GM19397 (cell line): ENCODE measurements around the gene CA10.

Experiments used
- ATAC-seq: cut with Tn5 transposase; IDR thresholded peaks from one replicate; pipeline ENCODE4 v1.9.1; 2021; ENCODE audit warnings: mild to moderate bottlenecking, moderate library complexity; ENCODE audit not compliant: unreplicated experiment

CA10 gene

GRCh38 chr17:52158450-52159042 is at the start of gene CA10:
Gene CA10 (minus strand): TSS chr17:52158714.
- ATAC-seq: no peak

DNA sequence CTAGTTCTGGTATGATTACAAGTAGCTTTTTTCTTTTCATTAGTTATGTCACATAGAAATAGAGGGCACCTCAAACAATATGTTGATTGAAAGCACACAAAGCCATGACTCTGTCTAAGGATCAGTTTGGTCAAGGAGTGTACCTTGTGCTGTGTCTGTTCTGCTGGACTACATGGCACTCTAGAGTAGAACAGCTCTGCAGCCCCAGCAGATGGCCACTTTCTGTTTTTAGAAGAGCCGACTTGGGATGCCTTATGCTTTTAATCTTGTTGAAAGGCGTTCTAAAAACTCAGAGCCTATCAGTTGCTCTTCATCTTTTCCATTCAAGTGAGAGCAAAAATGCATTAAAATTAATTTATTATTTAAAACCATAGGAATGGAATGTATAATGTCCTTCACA is 49.3 kb upstream of the CA10 start:
- ATAC-seq: no peak

GRCh38 chr17:52202520-52203080 is 44.1 kb upstream of the CA10 start:
- ATAC-seq: no peak

- ATAC-seq: no peak
These were observed 43.4 kb upstream of the CA10 start for GRCh38 chr17:52201767-52202519.

DNA sequence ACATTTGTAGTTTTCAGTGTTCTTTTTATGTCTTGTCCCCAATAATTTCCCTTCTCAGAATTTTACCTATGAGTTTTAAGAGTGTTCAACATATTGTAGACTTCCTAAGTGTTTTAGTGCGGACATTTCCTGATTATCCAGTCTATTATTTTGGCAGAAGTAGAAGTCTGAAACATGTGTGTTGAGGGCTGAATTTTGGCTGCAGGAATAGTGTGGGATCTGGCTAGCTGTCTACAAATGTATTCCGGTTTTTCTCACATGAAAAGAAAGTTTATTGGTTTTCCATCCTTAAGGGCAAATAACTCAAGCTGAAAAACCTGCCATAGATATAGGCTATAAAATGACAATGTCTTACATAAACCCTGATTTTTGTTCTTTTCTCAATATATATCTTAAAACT is 33.0 kb upstream of the CA10 start:
- no peak for ATAC-seq

DNA sequence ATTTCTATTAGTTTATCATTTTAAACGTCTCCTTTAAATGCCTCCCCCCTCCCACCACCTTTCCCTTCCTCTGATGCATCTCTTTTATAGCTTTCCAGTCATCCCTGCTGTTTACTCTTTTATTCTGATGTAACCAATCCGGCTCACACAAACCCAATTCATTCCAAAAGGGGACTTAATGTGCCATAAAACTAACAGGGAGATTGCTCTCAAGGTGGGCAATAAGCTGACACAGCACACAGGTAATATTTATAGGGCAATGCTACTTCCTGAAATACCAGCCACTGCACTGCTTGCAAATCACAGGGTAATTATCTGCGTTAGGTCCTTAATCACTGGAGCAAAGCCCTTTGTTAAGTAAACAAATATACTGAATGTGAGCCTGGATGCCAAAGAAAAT is 23.3 kb upstream of the CA10 start:
- no peak for ATAC-seq

DNA sequence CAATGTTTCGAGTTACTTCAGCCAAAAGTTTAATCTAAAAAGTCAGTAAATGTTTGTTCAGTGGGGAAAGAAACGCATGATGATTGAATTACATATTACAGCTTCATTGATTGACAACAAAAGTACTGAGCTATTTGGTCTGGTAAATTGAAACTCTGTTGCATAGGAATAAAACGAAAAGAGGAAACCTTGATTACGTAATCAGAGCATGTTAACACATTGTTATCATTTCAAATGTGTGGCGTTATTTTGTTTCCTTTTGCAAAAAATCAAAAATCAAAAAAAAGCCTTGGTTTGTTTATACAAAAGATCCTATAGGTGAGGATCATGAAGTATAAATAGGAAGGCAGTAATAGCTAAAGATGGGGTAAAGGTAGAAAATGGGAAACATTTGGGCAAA is 19.5 kb upstream of the CA10 start:
- no peak for ATAC-seq

DNA sequence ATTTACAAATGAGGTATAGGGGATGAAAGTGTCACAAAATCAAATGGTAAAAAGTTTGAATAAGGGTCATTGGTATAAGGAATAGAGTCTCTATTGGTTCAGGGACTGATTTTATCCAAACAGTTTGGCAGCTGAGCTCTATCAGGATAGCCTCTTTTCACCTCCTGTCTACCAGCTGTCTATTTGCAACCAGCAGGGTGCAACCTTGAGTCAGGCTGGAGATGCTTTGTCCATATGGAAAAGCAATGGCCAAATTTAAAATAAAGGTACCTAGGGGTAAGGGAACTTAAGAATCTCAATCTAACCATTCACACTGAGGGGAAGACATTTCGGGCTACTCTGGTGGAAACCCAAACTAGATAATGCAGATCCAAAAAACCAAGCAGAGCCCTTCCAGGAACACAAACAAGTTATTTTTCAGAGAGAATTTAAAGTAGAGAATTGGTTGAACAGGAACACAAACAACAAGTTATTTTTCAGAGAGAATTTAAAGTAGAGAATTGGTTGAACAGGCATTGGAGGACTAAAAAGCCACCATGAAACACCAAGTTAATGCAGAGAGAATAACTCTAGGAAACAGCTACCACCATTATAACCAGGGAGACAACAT is 12.6 kb upstream of the CA10 start:
- ATAC-seq: no peak

GRCh38 chr17:52160136-52160567 is 1.6 kb upstream of the CA10 start:
- ATAC-seq: no peak

GRCh38 chr17:52159246-52160135 is 977 bp upstream of the CA10 start:
- no peak for ATAC-seq

GRCh38 chr17:52157603-52158449 is 688 bp downstream of the CA10 start:
- no peak for ATAC-seq

DNA sequence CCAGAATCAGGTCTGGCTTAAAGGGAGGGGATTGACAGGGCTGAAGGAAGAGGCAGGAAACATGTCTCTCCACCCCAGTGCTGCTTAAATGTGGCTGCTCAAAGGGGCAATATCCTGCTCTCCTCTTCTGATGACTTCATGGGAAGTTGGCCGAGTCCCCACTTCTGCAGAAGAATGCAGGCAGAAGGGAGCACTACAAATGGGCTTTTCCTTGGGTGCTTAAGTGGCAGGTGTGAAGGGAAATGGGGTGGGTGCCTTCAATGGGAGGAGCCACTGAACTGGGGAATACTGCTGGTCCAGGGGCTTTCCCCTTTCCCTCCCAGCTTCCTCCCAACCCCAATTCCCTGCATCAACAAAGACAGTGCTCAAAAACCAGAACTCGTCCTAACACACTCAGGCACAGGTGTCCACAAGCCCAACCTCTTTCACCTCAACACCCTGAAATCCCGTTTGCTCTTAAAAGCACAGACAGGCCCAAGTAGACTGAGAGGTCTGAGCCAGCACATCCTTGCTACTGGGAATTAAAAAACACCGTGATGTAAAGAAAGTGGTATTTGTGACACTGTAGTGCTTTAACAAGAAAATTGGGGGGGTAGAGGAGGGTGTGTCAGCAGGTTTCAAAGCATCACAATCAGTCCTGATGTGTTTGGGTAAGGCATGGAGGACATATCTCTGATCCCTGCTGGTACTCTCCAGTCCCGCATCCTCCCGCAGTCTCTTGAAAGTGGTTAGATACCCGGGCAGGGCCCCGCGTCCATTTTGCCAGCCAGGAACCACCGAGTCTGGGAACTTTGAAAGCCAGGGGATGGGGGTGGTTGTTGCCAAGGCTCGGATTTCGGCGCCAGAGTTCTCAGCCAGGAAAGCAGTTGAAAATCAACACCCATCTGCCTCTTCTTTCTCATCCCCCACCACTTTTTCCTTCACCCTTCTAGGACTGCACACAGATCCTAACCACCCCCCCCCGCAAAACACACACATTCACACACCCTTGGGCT is 1.6 kb downstream of the CA10 start:
- no peak for ATAC-seq

- ATAC-seq: no peak
These were observed 3.2 kb downstream of the CA10 start for GRCh38 chr17:52155301-52155700.

- no peak for ATAC-seq
These were observed 4.0 kb downstream of the CA10 start for GRCh38 chr17:52154466-52154865.

DNA sequence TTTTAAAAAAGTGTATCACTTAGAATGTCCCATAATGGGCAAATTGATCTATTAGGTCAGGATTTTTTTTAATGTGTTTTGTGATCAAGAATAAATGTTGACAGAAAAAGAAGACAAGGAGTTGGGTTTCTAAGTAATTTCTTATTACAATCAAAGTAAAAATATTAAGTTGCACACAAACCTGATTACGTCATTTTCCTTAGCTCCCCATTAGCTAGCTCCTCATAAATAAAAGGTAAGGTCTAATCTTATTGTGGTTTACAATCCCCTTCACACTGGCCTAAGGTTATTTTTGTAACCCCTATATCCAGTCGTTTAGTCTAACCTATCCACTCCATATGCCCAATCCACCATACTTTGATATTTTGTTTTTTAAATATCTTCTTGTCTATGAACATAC is 7.6 kb downstream of the CA10 start:
- ATAC-seq: no peak

DNA sequence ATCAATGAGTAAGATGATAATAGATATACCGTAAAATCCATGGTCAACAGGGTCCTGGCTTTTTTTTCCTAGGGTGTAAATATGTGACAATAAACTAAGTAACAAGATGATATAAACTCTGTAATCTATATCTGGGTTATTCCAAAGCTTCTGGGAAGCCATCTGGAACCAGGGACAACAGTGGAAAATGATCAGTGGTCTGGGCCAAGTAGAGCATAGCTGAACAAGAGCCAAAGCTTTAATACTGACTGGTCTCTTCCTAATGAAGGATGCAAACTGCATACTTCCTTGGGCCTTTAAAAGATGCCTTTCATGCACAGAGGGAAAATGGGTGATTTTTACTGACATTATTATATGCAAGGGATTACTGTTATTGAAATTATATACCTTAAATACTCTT is 8.9 kb downstream of the CA10 start:
- ATAC-seq: no peak

- no peak for ATAC-seq
These were observed 9.6 kb downstream of the CA10 start for GRCh38 chr17:52148969-52149351.

DNA sequence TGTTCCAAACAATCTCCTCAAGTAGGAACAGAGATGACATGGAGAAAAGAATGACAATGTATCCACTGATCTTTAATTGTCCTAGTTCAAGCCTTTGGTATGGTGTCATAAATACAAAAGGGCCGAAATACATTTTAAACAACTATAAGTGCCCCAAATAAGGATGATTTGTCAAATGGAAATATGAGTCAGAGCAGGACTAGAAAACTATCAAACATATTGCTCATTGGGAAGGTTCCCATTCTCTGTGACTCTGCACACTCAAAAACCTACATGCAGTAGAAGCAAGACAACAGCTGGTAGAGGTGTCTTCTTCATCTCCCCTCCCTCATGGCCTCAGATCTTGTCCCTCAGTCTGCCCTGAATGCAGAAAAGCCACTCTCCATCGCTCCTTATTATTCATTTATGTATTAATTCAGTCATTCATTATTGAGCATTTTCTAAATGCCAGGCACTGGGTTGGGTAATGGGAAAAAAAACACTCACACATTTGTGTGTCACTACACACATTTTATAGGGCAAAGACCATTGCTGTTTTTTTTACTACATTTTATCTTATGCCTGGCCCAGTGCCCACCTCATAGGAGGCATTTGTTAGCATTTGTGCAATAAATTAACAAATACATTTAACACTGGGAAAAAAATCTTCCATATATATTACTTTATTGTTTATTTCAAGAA is 10.1 kb downstream of the CA10 start:
- ATAC-seq: no peak
